HG02981 (cell line): Measurements from ENCODE around the gene HVCN1.
"Not testable (repeated sequence)": the region's sequence is repeated elsewhere in the genome, so short reads cannot be mapped to it uniquely, and the experiment has no call there.

Source experiments
- ATAC-seq: cut with Tn5 transposase; IDR thresholded peaks from one replicate; pipeline ENCODE4 v1.9.1; 2021; ENCODE audit warnings: mild to moderate bottlenecking, moderate library complexity; ENCODE audit not compliant: unreplicated experiment

HVCN1 gene

DNA sequence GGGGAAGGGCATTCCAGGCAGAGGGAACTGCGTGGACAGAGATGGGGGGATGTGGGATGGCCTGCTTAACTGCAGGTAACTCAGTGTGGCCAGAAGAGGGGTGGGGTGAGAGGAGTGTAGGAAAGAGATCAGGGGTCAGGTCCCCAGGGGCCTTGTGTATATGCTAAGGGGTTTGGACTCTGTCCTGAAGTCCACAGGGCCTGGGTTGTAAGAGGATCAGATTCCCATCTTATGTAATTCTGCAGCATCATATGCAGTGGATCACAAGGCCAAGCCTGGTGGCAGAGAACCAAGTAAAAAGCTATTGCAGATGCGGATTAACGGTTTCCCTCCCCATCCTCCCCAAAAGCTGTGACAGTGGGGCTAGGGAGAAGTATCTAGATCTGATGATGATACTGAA lies 66.3 kb downstream of the HVCN1 start:
- no peak for ATAC-seq

DNA sequence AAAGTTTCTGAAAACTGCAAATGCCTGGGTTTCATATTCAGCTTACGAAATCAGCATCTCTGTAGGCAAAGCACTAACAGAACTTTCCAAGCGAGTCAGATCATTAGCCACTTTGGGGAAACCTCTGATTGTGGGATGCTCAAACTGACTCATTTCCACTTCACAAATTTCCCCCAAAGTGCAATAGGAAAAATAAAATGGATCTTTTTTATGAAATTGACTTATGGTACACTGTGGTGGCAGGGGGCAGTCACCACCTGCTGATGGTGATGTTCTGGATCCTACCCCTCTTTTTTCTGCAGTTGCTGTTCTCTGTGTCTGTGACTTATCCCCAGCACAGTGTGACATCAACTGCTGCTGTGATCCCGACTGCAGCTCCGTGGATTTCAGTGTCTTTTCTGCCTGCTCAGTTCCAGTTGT lies 69.4 kb downstream of the HVCN1 start:
- peak; percentile 55 for ATAC-seq

DNA sequence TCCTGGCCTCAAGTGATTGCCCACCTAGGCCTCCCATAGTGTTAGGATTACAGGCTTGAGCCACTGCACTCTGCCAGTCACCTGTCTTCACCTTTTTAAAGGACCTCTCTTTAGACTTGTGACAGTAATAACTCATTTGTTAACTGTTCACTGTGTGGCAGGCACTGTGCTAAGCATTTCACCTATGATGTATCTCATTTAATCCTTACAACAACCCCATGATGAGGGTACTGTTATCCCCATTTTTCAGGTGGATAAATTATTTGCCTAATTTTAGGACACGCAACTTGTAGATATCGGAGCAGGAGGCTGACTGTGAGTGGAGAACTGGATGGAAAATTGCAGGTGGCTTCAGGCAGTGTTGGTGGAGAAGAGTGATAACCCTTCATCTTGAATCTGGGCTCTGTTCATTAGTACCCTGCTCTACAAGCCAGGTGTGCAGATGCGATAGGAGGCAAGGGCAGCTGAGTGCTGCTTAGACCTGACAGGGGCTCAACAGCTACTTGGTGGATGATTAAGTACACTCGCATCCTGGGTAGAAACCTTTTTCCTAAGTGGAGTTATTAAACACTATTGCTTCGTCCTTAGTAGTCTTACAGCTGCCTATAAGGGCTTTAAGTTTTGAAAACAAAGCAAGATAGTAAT lies 72.3 kb downstream of the HVCN1 start:
- no peak for ATAC-seq

DNA sequence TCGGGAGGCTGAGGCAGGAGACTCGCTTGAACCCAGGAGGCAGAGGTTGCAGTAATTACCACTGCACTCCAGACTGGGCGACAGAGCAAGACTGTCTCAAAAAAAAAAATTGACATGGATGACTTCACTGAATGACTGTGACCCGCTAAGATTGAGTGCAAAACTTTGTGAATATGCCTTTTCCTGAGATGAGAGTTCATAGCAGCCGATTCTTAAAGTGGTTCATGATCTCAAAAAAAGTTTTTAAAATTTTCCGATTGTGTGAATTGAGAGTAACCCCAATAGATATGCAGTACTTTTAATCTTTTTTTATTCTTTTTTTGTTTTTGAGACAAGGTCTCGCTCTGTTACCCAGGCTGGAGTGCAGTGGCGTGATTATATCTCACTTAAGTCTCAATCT lies 73.7 kb downstream of the HVCN1 start:
- ATAC-seq: no peak

DNA sequence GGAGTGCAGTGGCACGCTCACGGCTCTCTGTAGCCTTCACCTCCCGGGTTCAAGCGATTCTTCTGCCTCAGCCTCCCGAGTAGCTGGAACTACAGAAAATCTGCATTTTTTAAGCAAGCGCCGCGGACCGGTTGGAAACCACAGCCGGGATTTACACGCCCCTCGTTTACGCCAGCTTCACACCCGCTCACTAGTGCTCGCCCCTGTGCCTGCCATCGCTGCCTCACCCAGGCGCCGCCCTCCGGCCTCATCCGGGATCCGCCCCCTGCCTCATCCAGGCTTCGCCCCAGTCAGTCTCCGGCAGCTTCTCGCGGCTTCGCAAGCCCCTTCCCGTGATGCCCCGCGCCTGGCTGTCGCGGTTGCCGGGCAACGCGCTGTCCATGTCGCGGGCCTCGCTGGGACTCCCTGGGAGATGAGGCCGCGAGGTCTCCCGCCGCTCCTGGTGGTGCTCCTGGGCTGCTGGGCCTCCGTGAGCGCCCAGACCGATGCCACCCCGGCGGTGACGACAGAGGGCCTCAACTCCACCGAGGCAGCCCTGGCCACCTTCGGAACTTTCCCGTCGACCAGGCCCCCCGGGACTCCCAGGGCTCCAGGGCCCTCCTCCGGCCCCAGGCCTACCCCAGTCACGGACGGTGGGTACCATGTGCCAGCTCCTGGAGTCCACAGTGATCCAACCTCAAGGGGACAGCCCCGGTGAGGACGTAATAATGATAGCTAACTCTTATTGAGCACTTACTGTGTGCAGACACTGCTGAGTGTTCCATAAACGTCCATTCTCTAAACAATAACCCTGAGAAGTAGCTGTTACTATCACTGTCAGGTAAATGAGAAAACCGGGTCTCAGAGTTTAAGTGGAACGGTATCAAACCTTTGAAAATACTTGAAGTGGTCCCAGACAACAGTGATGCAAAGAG lies 74.9 kb downstream of the HVCN1 start, which contains the start of gene TCTN1:
TSS of gene TCTN1 (plus strand) at position 359 of the 914 bp plus-strand sequence. CDS start at position 413, 54 bp downstream.
- peak; percentile 94 for ATAC-seq

DNA sequence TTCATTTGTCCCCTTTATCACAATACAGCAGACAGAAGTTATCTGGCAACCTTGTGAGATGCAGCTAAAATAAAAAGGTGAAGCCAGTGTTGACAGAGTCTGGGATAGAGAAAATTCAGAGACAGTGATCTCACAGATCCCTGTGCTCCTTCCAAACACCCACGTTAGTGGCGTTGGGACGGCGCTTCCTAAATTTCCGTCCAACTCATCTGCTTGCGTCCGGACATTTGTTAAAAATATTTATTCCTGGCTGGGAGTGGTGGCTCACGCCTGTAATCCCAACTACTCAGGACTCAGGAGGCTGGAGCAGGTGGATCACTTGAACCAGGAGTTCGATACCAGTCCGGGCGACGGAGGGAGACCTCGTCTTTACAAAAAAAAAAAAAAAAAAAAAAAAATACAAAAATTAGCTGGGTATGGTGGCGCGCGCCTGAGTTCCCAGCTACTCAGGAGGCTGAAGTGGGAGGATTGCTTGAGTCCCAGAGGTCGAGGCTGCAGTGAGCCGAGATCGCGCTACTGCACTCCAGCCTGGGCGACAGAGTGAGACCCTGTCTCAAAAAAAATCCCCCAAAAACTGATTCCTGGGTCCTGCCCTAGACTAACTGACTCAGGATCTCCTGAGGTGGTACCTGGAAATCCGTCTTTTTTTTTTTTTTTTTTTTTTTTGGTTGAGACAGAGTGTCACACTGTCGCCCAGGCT lies 75.7 kb downstream of the HVCN1 start:
- no peak for ATAC-seq

DNA sequence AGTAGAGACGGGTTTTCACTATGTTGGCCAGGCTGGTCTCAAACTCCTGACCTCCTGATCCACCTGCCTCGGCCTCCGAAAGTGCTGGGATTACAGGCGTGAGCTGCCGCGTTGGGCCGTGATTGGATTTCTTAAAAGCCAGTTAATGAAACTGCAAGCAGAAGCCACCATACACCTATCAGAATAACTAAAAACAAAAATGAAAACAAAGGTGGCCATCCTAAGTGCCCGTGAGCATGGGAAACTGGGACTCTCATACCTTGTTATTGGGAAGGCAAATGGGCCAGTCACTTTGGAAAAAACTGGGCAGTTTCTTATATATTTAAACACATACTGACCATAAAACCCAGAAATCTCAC lies 82.7 kb downstream of the HVCN1 start:
- ATAC-seq: no peak

DNA sequence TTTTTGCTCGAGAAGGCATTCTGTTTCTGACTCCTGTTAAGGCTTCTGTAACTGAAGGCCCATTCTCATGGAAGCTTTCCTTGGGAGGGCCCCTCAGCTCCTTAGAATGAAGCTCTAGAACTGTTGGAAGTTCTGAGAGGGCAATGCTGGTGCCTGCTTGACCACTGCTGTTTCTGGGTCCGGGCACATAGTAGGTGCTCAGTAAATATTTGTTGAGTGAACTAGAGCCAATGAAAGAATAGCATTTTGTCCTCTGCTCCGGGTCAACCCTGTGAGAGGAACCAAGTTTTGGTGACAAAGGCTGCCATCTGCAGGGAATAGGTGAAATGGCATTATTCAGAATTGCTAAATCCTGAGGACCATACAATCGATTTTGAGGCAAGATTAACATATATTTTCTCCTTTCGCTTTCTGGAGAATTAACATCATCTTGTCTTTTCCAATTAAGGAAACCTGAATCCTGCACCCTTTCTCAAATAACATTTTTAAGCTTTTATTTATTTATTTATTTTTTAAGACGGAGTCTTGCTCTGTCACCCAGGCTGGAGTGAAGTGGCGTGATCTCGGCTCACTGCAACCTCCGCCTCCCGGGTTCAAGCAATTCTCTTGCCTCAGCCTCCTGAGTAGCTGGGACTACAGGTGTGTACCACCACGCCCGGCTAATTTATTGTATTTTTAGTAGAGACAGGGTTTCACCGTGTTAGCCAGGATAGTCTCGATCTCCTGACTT lies 86.7 kb downstream of the HVCN1 start:
- not testable (repeated sequence) for ATAC-seq

DNA sequence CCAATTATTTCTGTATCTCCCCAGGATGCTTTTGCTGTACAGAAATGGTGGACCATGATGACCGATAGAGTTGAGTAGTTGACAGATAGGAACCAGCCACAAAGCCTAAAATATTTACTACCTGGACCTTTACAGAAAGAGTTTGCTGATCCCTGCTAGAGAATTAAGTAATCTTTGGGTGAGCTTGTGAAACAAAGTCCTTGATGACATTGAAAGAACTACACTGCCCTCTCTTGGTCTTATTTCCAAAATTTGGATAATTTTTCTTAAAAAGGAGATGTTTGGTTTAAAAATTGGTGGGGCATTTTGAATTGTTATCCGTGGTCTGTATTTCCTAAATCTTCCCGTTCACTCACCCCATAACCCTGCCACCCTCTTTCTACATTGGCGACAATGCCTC lies 88.7 kb downstream of the HVCN1 start:
- no peak for ATAC-seq

DNA sequence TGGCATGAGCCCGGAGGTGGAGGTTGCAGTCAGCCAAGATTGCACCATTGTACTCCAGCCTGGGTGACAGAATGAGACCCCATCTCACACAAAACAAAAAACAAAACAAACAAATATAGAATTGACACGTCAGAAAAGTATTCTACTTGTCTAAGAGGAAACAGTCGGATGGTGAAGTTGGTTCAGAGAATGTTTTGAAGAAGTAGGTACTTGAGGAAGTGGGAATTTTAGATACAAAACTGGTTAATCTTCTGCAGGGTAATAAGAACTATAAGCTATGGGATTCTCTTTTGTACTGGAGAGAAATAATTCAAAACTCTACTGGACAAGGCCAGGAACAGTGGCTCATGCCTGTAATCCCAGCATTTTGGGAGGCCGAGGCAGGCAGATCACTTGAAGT lies 89.6 kb downstream of the HVCN1 start:
- no peak for ATAC-seq
